Mucosa of rectum (tissue), 2 donors: ENCODE data around the gene GJD4.

Source experiments
- H3K27ac ChIP-seq, 2 donors: one replicate each; pipeline ENCODE4 v1.7.0; 2013; ENCODE audit warnings: inconsistent platforms in 2 of 2, low read depth in 2 of 2, low read length in 2 of 2
- H3K27me3 ChIP-seq, 2 donors: one replicate each; pipeline ENCODE4 v1.7.0; 2013; ENCODE audit warnings: low read length in 2 of 2; ENCODE audit not compliant: control insufficient read depth in 2 of 2, insufficient read depth in 2 of 2
- H3K36me3 ChIP-seq, 2 donors: one replicate each; pipeline ENCODE4 v1.7.0; 2013; ENCODE audit warnings: low read length in 2 of 2; ENCODE audit not compliant: control insufficient read depth in 2 of 2, insufficient read depth in 2 of 2
- H3K4me1 ChIP-seq, 2 donors: one replicate each; pipeline ENCODE4 v1.7.0; 2013; ENCODE audit warnings: low read length in 2 of 2, mild to moderate bottlenecking in 1 of 2; ENCODE audit not compliant: control insufficient read depth in 2 of 2, insufficient read depth in 2 of 2
- H3K4me3 ChIP-seq, 2 donors: one replicate each; pipeline ENCODE4 v1.7.0; 2013; ENCODE audit warnings: low read length in 2 of 2
- H3K9ac ChIP-seq, 2 donors: one replicate each; pipeline ENCODE4 v1.7.0; 2013; ENCODE audit warnings: low read length in 2 of 2, low read depth in 1 of 2, mild to moderate bottlenecking in 1 of 2
- H3K9me3 ChIP-seq, 2 donors: one replicate each; pipeline ENCODE4 v1.7.0; 2013; ENCODE audit warnings: low read length in 2 of 2; ENCODE audit not compliant: control insufficient read depth in 2 of 2
- donor health status: healthy.
- donor health status: Normal muscosa, but diverticular disease.

GJD4 gene

GRCh38 chr10:35612385-35613106 is 7.4 kb downstream of the GJD4 start:
- Histone ChIP-seq H3K27ac (no peak overlapping the region), H3K4me3 (no peak overlapping the region), H3K9ac (no peak overlapping the region), H3K9me3 (no peaks in the 10 kb centered on the region), H3K4me1 (peaks cover 0 to under 1% of the 10 kb centered on the region in 2 donors), H3K36me3 (no peaks in the 10 kb centered on the region), H3K27me3 (peaks cover under 1 to 5% of the 10 kb centered on the region in 2 donors)

DNA sequence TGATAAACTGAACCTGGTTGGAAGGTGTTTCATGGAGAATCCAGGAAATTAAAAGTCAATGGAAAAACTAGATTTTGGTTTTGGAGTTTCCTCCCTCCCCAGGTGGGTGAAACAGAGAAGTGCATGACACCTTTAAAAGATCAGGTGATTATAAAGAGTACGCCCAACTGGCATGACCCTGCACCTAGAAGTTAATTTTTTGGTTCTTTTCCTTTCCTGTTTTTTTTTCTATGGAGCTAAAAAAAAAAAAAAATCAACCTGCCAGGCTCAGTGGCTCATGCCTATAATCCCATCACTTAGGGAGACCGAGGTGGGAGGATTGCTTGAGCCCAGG is 7.9 kb downstream of the GJD4 start:
- H3K4me1 ChIP-seq = no peaks in the 10 kb centered on the region
- H3K4me3 ChIP-seq = no peak overlapping the region
- peaks cover 0 to under 1% of the 10 kb centered on the region in 2 donors for H3K27me3 ChIP-seq
- no peak overlapping the region for H3K27ac ChIP-seq
- no peaks in the 10 kb centered on the region for H3K36me3 ChIP-seq
- no peaks in the 10 kb centered on the region for H3K9me3 ChIP-seq
- H3K9ac ChIP-seq = no peak overlapping the region

DNA sequence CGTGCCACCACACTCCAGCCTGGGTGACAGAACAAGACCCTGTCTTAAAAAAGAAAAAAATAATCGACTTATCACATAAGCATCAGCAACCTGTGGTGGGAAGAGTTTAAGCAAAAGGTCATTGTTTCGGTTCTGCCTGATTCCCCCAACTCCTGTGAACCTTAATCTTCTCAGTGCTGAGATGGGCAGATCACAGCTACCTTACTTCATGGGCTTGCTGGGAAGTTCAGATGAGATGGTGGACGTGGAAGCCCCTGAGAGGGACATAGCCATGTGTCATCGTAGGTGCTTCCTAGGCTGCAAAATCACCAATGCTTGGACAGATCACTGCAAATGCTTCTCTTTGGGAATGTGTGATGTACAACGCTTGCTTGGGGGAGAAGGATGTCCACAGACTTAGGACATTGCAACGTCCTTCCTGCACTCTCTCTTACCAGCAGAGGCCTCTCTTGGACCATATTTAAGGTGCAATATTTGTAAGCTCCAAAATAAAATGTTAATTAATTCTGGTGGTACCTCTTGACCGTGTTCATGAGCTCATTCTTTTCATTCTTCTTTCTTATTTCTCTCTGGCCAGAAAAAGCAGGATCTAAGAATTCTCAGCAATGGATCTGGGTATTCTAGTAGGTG is 8.6 kb downstream of the GJD4 start:
- H3K36me3 ChIP-seq = no peaks in the 10 kb centered on the region
- no peak overlapping the region for H3K4me3 ChIP-seq
- H3K9me3 ChIP-seq = no peaks in the 10 kb centered on the region
- no peak overlapping the region for H3K9ac ChIP-seq
- H3K4me1 ChIP-seq = no peaks in the 10 kb centered on the region
- H3K27me3 ChIP-seq = no peaks in the 10 kb centered on the region
- H3K27ac ChIP-seq = no peak overlapping the region

DNA sequence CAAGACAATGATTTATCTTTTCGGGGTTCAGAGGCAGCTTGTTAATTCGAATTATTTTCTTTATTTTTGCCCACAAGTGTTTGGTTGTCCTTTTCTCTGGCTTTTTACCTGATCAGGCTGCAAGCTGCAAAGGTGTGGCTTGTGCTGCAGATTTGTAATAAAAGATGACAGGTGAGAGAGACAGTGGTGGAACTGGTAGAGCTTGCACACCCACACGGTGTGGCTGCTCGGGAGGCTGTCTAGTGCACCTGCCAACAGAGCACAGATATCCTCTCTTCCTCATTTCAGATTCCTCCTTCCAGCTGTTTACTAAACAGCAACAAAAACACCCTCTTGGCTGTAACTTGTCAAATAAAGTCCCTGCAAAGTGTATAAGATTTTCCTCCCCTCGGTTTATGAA is 9.2 kb downstream of the GJD4 start:
- Histone ChIP-seq H3K27me3 (no peaks in the 10 kb centered on the region), H3K9ac (no peak overlapping the region), H3K9me3 (no peaks in the 10 kb centered on the region), H3K4me1 (no peaks in the 10 kb centered on the region), H3K36me3 (no peaks in the 10 kb centered on the region), H3K27ac (no peak overlapping the region), H3K4me3 (no peak overlapping the region)

DNA sequence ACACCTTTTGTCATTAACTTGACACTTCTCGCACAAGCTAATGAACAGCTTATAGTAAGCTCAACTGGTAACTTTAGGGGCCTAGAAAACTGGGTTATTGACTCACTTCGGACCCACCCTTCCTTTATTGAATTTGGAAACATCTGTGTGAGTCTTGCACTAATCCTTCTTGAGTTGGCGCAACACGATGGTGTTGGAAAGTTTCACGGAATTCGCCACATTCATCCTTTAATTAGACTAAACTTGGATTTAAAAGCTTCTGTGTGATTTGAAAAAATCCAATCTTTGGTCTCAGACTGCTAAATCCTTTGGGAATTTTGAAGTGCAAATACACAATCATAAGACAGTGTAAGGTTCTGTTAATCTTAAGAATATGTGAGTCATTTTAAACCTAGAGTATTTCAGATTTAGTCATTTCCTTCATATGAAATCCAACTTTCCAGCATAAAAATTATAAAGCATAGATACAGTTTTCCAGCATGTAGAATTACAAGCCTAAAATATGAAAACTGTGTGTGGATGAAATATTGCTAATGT is 21.9 kb downstream of the GJD4 start:
- no peak overlapping the region for H3K4me3 ChIP-seq
- no peak overlapping the region for H3K9ac ChIP-seq
- no peak overlapping the region for H3K27ac ChIP-seq
- no peaks in the 10 kb centered on the region for H3K9me3 ChIP-seq
- no peaks in the 10 kb centered on the region for H3K36me3 ChIP-seq
- no peaks in the 10 kb centered on the region for H3K4me1 ChIP-seq
- H3K27me3 ChIP-seq = no peaks in the 10 kb centered on the region

- H3K36me3 ChIP-seq = no peaks in the 10 kb centered on the region
- no peak overlapping the region for H3K9ac ChIP-seq
- no peak overlapping the region for H3K4me3 ChIP-seq
- H3K27ac ChIP-seq = no peak overlapping the region
- H3K9me3 ChIP-seq = no peaks in the 10 kb centered on the region
- peaks cover 0 to 2% of the 10 kb centered on the region in 2 donors for H3K4me1 ChIP-seq
- H3K27me3 ChIP-seq = no peaks in the 10 kb centered on the region
Observed at GRCh38 chr10:35631404-35631803, 26.3 kb downstream of the GJD4 start.

DNA sequence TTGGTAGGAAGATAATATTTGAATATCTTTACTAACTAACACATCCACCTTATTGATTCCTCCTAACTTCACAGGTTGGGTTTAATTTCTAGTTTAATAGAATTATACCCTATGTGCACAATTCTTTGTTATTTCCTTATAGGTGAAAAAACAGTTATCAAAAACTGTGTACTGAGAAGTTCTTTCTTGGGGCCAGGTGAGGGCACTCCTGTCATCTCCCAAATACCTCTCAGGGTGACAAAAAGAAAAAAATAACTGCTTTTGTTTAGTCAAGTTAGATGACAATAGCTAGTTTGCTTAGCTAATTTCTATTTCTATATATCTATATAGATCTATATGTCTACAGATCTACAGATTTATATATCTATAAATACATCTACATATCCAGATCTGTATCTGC is 26.9 kb downstream of the GJD4 start:
- peaks cover 0 to 2% of the 10 kb centered on the region in 2 donors for H3K4me1 ChIP-seq
- no peaks in the 10 kb centered on the region for H3K27me3 ChIP-seq
- no peak overlapping the region for H3K27ac ChIP-seq
- H3K9ac ChIP-seq = no peak overlapping the region
- no peaks in the 10 kb centered on the region for H3K36me3 ChIP-seq
- H3K4me3 ChIP-seq = no peak overlapping the region
- no peaks in the 10 kb centered on the region for H3K9me3 ChIP-seq

- Histone ChIP-seq H3K4me3 (no peak overlapping the region), H3K4me1 (peaks cover 0 to 2% of the 10 kb centered on the region in 2 donors), H3K9ac (no peak overlapping the region), H3K27ac (no peak overlapping the region), H3K27me3 (no peaks in the 10 kb centered on the region), H3K9me3 (no peaks in the 10 kb centered on the region), H3K36me3 (no peaks in the 10 kb centered on the region)
Observed at GRCh38 chr10:35633006-35633980, 28.2 kb downstream of the GJD4 start.

GRCh38 chr10:35635576-35635975 is 30.4 kb downstream of the GJD4 start:
- peaks cover 5 to 9% of the 10 kb centered on the region in 2 donors for H3K4me1 ChIP-seq
- H3K27ac ChIP-seq = no peak overlapping the region
- no peak overlapping the region for H3K4me3 ChIP-seq
- no peaks in the 10 kb centered on the region for H3K27me3 ChIP-seq
- H3K36me3 ChIP-seq = no peaks in the 10 kb centered on the region
- H3K9me3 ChIP-seq = no peaks in the 10 kb centered on the region
- no peak overlapping the region for H3K9ac ChIP-seq

DNA sequence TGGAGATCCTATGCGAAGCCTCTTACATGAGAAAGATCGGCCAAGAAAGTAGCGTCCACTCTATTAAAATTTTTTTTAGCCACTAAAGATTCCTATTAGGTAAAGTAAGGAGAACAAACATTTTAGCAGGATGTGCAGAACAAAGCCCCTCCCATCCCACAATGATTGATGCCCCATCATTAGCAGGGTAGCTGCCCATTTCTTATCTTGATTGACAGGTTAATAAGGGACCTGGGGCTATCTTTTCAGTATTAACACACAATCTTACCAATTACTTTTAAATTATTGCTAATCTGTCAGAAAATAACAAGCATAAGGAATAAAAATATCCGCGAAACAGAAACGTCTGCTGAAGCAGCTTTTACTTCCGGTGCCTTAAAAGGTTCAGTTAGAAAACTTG is 31.8 kb downstream of the GJD4 start:
- no peaks in the 10 kb centered on the region for H3K36me3 ChIP-seq
- no peak overlapping the region for H3K9ac ChIP-seq
- peaks cover 7 to 13% of the 10 kb centered on the region in 2 donors for H3K4me1 ChIP-seq
- no peaks in the 10 kb centered on the region for H3K27me3 ChIP-seq
- no peak overlapping the region for H3K27ac ChIP-seq
- no peaks in the 10 kb centered on the region for H3K9me3 ChIP-seq
- H3K4me3 ChIP-seq = no peak overlapping the region
